Upper lobe of left lung (tissue), 4 donors: ENCODE data around the gene MTAP.

Source experiments
- CTCF ChIP-seq, 6 experiments: fragments of 450-650 bp in 4 of 6; fragments of 200-600 bp in 2 of 6; sonication (generic) in 2 of 6; IDR thresholded peaks; one replicate each; pipeline ENCODE4 v1.5.1; 2016 to 2019; ENCODE audit warnings: antibody characterized with exemption in 6 of 6
- EP300 ChIP-seq, 4 donors: sonication (generic); formaldehyde crosslinking; IDR thresholded peaks; one replicate each; pipeline ENCODE4 v1.5.1; 2017; ENCODE audit warnings: antibody characterized with exemption in 4 of 4, control low read depth in 2 of 4
- POLR2A ChIP-seq, 4 donors: fragments of 450-650 bp; IDR thresholded peaks; one replicate each; pipeline ENCODE4 v1.5.1; 2016 to 2017; ENCODE audit warnings: antibody characterized with exemption in 4 of 4, mild to moderate bottlenecking in 2 of 4
- POLR2AphosphoS5 ChIP-seq, 2 donors: sonication (generic); formaldehyde crosslinking; IDR thresholded peaks; one replicate each; pipeline ENCODE4 v1.5.1; 2017; ENCODE audit warnings: antibody characterized with exemption in 2 of 2

DNA sequence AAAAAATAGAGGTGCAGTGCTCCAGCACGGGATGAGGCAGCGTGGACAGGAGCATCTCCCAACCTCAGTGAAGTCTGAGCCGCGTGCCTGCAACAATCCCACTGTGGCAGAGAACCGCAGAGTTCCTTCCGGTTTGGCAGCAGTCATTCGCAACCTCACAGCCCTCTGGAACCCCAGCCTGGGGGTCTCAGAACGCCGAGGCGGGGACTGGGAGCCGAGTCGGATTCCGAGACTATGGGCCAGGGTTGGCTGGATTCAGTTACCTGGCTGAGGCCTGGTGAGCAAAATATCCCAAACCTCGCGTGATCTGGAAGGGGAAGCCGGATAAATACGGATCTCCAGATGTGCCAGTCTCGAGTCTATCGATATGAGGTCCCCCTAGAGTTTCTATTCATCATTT lies 164.7 kb downstream of the MTAP start:
- no peak for TF ChIP-seq CTCF (IDR thresholded peaks at IDR 0.05)
- no peak for TF ChIP-seq POLR2A (IDR thresholded peaks at IDR 0.05)
- TF ChIP-seq EP300 (IDR thresholded peaks at IDR 0.05), result no peak
- no peak for TF ChIP-seq POLR2AphosphoS5 (IDR thresholded peaks at IDR 0.05)
